Fibroblast of lung (primary cell): Measurements from ENCODE around the gene SLC25A18. TPM values are rescaled to one million over a fixed set of nuclear protein-coding genes. Genes with fewer than 3 reads are reported as not detected.
"Not testable (repeated sequence)": the region's sequence is repeated elsewhere in the genome, so short reads cannot be mapped to it uniquely, and the experiment has no call there.

Experiments
- DNase-seq, 2 donors: peaks; one replicate each; pipeline versions ENCODE4 v3.0.0 to v3.0.0-alpha.2; 2010; ENCODE audit warnings: low read depth in 2 of 2
- H2AFZ ChIP-seq: 2 replicates; pipeline ENCODE4 v1.5.1; 2012; ENCODE audit warnings: low read length, control low read depth, inconsistent platforms
- H3K27ac ChIP-seq: 2 replicates; pipeline ENCODE4 v1.5.1; 2011; ENCODE audit warnings: low read length, control low read depth; ENCODE audit not compliant: insufficient read depth
- H3K27me3 ChIP-seq: 2 replicates; pipeline ENCODE4 v1.5.1; 2011; ENCODE audit warnings: mild to moderate bottlenecking, low read length; ENCODE audit not compliant: control insufficient read depth, insufficient read depth
- H3K36me3 ChIP-seq: 2 replicates; pipeline ENCODE4 v1.5.1; 2011; ENCODE audit warnings: low read length; ENCODE audit not compliant: control insufficient read depth, insufficient read depth
- H3K4me1 ChIP-seq: 2 replicates; pipeline ENCODE4 v1.5.1; 2011; ENCODE audit warnings: low read length; ENCODE audit not compliant: control insufficient read depth, insufficient read depth; ENCODE audit errors: extremely low read depth
- H3K4me2 ChIP-seq: 2 replicates; pipeline ENCODE4 v1.5.1; 2011; ENCODE audit warnings: low read length, control low read depth; ENCODE audit not compliant: insufficient read depth; ENCODE audit errors: extremely low read depth
- H3K4me3 ChIP-seq, 4 experiments: fragments of 200-600 bp in 1 of 4; sonication (generic) in 1 of 4; replicated peaks in 1 of 4; 2 replicates each; pipeline ENCODE4 v1.5.1; 2011 to 2016; ENCODE audit warnings: low read length in 4 of 4, low read depth in 3 of 4, mild to moderate bottlenecking in 3 of 4, control low read depth in 2 of 4, inconsistent platforms in 1 of 4, mixed read lengths in 1 of 4; ENCODE audit not compliant: insufficient read depth in 1 of 4; ENCODE audit errors: control extremely low read depth in 1 of 4
- H3K79me2 ChIP-seq: 2 replicates; pipeline ENCODE4 v1.5.1; 2012; ENCODE audit warnings: mild to moderate bottlenecking, low read length, inconsistent platforms; ENCODE audit not compliant: control insufficient read depth, insufficient read depth
- H3K9ac ChIP-seq: 2 replicates; pipeline ENCODE4 v1.5.1; 2011; ENCODE audit warnings: mild to moderate bottlenecking, low read length, control low read depth; ENCODE audit not compliant: insufficient read depth
- H3K9me3 ChIP-seq: 2 replicates; pipeline ENCODE4 v1.5.1; 2012; ENCODE audit warnings: low read depth, low read length; ENCODE audit not compliant: control insufficient read depth, insufficient read depth
- H4K20me1 ChIP-seq: 2 replicates; pipeline ENCODE4 v1.5.1; 2011; ENCODE audit warnings: low read length; ENCODE audit not compliant: control insufficient read depth, insufficient read depth; ENCODE audit errors: extremely low read depth
- EZH2 ChIP-seq: IDR thresholded peaks from 2 replicates; pipeline ENCODE4 v1.5.1; 2012; ENCODE audit warnings: low read length, control low read depth, mild to moderate bottlenecking; ENCODE audit errors: missing control alignments
- polyA plus RNA-seq, 2 donors: library from polyadenylated mRNA; depleted of rRNA in 1 of 2; stranded (reverse) in 1 of 2; unstranded in 1 of 2; fragments of >200 nt; gene quantifications; 2 replicates each; pipeline ENCODE4 v1.2.1, GENCODE V29; 2011 to 2012; ENCODE audit warnings: missing spikeins in 1 of 2
- total RNA-seq: library from RNA; depleted of rRNA; stranded (reverse); fragments of >200 nt; gene quantifications from 2 replicates; pipeline ENCODE4 v1.2.1, GENCODE V29; 2014
- TF ChIP-seq, protein P1 (sequence below), 2 donors: IDR thresholded peaks in 1 of 2; conservative IDR thresholded peaks in 1 of 2; 1 replicate in 1 of 2; 2 replicates in 1 of 2; pipeline ENCODE4 v1.5.1; 2011 to 2012; ENCODE audit warnings: low read length in 2 of 2, control low read depth in 1 of 2, inconsistent platforms in 1 of 2, low read depth in 1 of 2, mild to moderate bottlenecking in 1 of 2

The SLC25A18 gene
- total and polyA plus RNA-seq, 2 donors (not counting 1 experiment from before 2014, with no cell fraction given), result 0.26 TPM; not detected in 1

DNA sequence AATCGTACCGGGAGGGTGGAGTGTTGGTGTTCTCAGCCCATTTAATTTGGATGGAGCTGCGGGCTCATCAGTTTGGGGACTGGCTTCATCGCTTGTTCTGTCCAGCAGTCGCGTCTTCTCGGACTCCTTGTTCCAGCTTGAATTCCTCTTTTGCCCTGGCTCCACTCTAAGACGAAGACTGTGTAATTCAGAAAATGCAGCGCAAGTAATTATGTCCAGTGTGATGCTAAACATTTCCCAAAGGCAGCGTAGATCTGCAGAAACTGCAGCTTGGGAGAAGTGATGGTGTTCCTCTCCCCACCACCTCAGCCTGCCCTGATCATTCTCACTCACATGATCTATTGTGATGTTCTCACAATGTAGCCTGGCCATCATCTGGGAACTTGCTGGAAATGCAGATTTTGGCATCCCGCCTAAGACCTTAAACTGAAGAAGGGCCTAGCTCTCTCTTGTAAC lies 666 bp downstream of the SLC25A18 start:
- TF ChIP-seq, protein P1, sequence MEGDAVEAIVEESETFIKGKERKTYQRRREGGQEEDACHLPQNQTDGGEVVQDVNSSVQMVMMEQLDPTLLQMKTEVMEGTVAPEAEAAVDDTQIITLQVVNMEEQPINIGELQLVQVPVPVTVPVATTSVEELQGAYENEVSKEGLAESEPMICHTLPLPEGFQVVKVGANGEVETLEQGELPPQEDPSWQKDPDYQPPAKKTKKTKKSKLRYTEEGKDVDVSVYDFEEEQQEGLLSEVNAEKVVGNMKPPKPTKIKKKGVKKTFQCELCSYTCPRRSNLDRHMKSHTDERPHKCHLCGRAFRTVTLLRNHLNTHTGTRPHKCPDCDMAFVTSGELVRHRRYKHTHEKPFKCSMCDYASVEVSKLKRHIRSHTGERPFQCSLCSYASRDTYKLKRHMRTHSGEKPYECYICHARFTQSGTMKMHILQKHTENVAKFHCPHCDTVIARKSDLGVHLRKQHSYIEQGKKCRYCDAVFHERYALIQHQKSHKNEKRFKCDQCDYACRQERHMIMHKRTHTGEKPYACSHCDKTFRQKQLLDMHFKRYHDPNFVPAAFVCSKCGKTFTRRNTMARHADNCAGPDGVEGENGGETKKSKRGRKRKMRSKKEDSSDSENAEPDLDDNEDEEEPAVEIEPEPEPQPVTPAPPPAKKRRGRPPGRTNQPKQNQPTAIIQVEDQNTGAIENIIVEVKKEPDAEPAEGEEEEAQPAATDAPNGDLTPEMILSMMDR (conservative IDR thresholded peaks at IDR 0.05 in 1 of 2, IDR thresholded peaks at IDR 0.05 in 1 of 2; ENCODE audit: low read depth in 1 of 2, low read length in 2 of 2), result no peak
- TF ChIP-seq EZH2, result no peak
- Histone ChIP-seq H3K9me3 (no peaks in the 10 kb centered on the region), H3K79me2 (no peaks in the 10 kb centered on the region), H3K27ac (no peak overlapping the region), H3K4me1 (peaks cover 2% of the 10 kb centered on the region), H3K36me3 (no peaks in the 10 kb centered on the region), H4K20me1 (no peaks in the 10 kb centered on the region), H3K4me2 (no peak overlapping the region), H3K27me3 (peaks cover 2% of the 10 kb centered on the region), H3K4me3 (peak overlapping the region in 1 of 4 experiments; percentile 21), H2AFZ (no peak overlapping the region), H3K9ac (no peak overlapping the region)
- peak; percentile 26 to 64 for DNase-seq

DNA sequence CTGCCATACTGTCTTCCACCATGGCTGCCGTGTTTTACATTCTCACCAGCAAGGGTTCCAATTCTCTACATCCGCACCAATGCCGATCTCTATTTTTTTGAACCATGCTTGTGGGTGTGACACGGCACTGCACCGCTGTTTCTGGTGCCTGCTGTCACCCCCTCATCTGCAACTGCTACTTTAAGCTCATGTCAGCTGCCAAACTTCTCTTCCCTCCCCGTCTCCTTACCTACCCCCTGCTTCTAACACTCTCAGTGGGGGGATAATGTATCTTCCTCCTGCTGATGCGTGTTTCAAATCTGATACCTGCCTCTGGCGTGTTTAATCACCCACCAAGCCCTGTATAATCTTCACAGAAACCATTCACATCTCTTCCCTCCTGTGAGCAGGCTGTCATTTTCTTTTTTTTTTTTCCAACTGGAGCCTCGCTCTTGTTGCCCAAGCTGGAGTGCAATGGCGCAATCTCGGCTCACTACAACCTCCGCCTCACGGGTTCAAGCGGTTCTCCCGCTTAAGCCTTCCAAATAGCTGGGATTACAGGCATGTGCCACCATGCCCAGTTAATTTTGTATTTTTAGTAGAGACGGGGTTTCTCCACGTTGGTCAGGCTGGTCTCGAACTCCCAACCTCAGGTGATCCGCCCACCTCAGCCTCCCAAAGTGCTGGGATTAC lies 2.9 kb downstream of the SLC25A18 start:
- not testable (repeated sequence) for H3K9ac ChIP-seq, H3K4me3 ChIP-seq, H2AFZ ChIP-seq, DNase-seq, H3K79me2 ChIP-seq, H3K36me3 ChIP-seq, H3K27ac ChIP-seq, H4K20me1 ChIP-seq, H3K4me2 ChIP-seq, H3K27me3 ChIP-seq, H3K9me3 ChIP-seq
- peaks cover 10% of the 10 kb centered on the region for H3K4me1 ChIP-seq

DNA sequence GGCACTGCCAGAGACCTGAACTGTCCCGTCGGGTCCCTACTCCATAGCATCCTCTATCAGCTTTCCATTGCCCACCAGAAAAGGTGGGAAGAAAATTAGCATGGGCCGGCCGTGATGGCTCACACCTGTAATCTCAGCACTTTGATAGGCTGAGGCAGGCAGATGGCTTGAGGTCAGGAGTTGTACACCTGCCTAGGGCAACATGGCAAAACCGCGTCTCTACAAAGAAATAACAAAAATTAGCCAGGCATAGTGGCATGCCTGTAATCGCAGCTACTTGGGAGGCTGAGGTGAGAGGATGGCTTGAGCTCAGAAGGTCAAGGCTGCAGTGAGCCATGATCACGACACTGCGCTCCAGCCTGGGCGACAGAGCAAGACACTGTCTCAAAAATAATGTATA lies 3.5 kb downstream of the SLC25A18 start:
- no peak overlapping the region for H3K4me2 ChIP-seq
- H3K4me1 ChIP-seq, result peaks cover 10% of the 10 kb centered on the region
- no peaks in the 10 kb centered on the region for H3K36me3 ChIP-seq
- peaks cover 2% of the 10 kb centered on the region for H3K27me3 ChIP-seq
- H3K4me3 ChIP-seq, result no peak overlapping the region
- H3K27ac ChIP-seq, result no peak overlapping the region
- H3K9ac ChIP-seq, result no peak overlapping the region
- no peak overlapping the region for H2AFZ ChIP-seq
- DNase-seq, result no peak
- H4K20me1 ChIP-seq, result no peaks in the 10 kb centered on the region
- no peaks in the 10 kb centered on the region for H3K79me2 ChIP-seq
- H3K9me3 ChIP-seq, result no peaks in the 10 kb centered on the region
- TF ChIP-seq, protein P1 (conservative IDR thresholded peaks at IDR 0.05 in 1 of 2, IDR thresholded peaks at IDR 0.05 in 1 of 2; ENCODE audit: low read depth in 1 of 2, low read length in 2 of 2), result no peak
